HG03135 (cell line): Measurements from ENCODE around the gene CGN.

Experiments
- ATAC-seq: cut with Tn5 transposase; IDR thresholded peaks from one replicate; pipeline ENCODE4 v1.9.1; 2021; ENCODE audit warnings: mild to moderate bottlenecking, moderate library complexity; ENCODE audit not compliant: unreplicated experiment

The CGN gene

GRCh38 chr1:151499365-151499764, 11.8 kb upstream of the CGN start:
- ATAC-seq: no peak

DNA sequence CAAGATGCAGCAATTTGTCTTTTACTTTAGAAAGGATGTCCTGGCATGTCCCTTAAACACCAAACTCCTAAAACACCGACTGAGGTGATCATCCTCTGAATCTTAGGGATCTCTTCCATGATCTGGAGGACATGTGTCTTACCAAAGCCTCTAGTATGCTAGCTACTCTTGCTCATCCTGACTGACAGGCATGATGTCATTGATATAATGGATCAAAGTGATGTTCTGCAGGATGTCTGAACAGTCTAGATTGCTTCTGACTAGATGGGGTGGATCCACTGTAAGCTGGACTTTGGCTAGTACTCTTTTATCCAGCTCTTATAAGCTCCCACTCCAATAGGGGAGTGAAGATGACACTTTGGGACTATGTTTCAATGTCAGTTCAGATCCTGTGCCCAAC, 11.3 kb upstream of the CGN start:
- ATAC-seq: no peak

DNA sequence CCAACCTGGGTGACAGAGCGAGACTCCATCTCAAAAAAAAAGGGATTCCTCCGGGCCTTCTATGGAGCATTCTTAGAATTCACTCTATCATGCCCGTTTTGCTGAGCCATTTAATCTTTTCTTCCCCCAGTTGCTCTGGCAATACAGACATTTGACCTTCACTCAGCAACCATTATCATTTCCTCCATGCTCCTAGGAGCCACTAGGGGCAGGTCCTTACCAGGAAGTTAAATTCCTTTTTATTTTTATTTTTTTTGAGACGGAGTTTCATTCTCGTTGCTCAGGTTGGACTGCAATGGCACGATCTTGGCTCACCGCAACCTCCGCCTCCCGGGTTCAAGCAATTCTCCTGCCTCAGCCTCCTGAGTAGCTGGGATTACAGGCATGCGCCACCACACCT, 9.7 kb upstream of the CGN start:
- no peak for ATAC-seq

GRCh38 chr1:151502035-151502700, 9.0 kb upstream of the CGN start:
- no peak for ATAC-seq

DNA sequence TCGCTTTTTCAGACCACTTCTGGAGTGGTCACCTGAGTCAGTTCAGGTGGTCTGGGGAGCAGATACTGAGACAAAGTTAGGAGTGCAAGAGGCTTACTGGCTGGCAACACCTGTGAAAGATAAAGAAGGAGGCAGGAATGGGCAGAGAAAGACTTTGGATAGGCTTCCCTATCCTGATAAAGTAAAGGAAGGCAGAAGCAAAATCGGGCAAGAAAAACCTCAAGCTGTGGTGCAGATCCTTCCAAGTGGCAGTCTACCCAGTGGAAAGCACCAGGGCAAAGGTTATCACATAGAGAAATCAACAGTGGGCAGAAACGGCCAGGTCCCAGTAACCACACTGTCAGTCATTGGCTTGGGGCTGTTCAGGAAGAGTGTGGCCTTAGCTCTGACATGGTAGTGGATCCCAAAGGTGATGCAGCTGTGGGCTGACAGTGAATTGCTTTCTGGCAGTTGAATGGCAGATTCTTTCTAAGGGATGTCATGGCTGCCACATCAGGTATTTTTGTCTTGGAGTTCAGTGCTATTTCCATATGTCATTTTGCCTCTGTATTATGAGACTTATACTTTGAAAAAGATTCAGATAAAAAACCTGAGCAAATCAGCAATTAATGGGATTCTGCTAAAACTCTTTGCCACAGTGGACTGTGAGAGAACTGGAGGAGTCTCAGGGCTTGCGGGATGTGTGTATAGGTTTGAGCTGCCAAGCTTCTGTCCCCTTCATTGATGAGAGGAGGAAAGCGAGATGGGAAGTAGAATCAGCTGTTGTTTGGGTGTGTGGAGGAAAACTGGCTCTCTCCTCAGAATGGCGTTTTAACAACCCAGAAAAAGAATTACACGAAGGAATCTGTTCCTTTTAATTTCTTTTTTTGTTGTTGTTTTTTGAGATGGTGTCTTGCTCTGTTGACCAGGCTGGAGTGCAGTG, 8.1 kb upstream of the CGN start:
- ATAC-seq: no peak

DNA sequence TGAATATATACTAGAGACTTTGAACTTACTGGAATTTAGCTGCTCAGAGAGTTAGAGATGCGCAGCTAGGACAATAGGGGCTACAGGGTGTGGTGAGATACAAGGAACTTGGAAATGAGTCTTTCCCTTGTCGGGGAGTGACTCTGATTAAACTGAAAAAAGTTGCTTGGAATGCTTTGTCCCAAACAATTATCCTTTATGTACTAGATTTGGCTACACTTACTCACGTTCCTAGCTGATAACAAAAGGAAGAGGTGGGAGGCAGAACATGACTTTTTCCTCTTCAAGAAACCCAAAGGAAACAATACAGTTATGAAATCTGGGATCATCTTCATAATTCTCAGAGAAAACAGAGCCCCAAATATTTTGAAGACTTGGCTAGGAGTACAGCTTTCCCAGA, 6.9 kb upstream of the CGN start:
- ATAC-seq: no peak

DNA sequence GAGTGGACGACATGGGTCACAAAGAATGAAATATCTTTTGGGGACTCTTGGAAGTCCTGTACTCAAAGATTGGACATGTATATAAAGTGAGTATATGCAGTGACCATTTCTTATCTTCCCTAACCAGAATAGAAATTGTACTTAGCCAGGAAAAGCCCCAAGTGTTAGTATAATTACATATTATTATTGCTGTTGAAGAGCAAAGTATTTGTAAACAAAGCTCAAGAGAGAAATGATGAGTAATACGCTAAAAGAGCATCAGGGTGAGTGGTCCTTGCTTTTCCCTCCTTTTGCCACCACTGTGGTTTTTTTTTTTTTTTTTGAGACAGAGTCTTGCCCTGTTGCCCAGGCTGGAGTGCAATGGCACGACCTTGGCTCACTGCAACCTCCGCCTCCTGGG, 6.4 kb upstream of the CGN start:
- ATAC-seq: no peak

DNA sequence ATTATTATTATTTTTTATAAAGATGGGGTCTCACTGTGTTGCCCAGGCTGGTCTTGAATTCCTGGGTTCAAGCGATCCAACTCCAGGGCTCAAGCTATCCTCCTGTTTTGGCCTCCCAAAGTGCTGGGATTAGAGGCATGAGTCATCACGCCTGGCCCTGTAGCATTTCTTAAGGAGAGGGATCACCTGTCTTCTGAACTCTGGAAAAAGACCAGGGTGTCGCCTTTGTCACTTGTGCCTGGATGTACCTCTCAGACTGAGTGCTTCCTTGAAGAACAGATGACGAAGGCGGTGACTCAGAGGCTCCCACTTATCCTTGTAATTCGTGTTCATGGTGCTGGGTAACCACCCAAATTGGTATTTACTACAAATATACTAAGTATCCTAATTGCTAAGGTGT, 2.4 kb upstream of the CGN start:
- ATAC-seq: no peak

DNA sequence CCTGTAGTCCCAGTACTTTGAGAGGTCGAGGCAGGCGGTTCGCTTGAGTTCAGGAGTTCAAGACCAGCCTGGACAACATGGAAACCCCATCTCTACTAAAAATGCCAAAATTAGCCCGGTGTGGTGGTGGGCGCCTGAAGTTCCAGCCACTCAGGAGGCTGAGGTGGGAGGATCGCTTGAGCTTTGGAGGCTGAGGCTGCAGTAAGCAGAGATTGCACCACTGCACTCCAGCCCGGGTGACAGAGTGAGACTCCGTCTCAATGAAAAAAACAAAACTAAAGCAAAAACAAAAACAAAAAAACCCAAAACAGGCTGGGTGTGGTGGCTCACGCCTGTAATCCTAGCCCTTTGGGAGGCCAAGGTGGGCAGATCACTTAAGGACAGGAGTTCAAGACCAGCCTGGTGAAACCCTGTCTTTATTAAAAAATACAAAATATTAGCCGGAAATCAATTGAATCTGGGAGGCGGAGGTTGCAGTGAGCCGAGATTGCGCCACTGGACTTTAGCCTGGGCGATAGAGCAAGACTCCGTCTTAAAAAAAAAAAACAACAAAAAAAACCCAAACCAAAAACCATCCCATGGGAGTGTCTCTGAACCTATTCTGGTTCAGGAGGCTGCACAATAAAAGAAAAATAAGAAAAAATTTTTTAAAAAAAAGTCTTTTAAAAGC, 1.7 kb upstream of the CGN start:
- no peak for ATAC-seq

DNA sequence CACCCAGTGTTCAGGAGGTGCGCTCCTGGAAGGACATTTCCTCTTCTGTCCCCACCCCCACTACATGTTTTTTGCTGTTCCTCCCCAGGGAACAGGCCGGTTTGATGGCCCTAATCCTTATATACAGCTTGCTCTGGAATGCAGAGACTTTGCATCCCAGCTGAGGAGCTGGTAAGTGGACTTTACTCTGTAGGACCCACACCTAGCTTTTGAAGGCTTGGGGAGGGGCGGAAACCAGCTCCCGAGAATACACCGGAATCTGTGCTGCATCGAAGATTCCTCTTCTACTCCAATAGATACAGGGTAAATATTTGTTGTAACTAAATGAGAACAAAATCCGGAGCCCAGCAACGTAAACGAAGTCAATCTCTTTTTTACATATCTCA, 1.2 kb upstream of the CGN start:
- no peak for ATAC-seq

DNA sequence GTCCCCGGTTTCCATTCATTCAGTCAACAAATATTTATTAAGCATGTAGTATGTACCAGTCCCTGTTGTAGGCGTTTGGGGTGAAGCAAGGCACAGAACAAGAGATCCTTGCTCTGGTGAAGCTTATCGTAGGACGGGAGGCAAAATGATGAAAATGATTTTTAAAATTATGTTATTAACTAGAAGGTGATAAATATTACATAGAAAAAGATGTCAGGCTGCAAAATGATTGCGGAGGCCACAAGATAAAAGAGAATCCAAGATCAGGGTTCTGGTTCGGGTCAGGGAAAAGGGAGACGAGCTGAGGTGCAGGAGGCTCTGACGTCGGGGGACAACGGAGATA, 602 bp upstream of the CGN start:
- no peak for ATAC-seq

DNA sequence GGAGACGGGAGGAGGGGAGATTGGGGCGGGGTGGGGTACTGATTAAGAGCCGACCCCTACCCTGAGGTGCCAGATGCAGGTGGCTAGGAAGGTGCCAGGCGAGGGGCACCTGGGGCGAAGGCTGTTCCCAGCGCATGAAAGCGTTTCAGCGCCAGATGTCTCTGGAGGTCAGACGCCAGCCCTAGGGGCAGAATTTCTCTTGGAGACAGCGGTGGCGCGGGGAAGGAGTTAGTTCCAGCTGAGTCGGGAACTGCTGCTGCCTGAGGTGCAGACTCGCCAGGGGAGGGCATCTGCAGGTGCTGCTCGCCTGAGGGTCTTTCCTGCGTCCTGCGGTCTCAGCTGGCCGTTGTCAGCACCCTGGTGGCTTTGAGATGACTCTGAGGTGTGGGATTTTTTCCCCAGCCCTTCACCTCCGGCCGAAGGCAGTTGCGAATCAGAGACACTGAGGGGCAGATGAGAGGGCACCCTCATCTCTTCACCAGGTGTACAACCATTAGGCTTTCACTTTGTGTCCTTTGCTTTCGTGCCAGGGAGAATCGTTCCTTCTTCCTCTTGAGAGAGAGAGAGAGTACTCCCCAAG, 539 bp downstream of the CGN start:
- no peak for ATAC-seq

- ATAC-seq: no peak
Measured at GRCh38 chr1:151512326-151512725, 1.1 kb downstream of the CGN start.

GRCh38 chr1:151512801-151513625, 1.8 kb downstream of the CGN start:
- no peak for ATAC-seq

- no peak for ATAC-seq
Measured at GRCh38 chr1:151513626-151514121, 2.5 kb downstream of the CGN start.

DNA sequence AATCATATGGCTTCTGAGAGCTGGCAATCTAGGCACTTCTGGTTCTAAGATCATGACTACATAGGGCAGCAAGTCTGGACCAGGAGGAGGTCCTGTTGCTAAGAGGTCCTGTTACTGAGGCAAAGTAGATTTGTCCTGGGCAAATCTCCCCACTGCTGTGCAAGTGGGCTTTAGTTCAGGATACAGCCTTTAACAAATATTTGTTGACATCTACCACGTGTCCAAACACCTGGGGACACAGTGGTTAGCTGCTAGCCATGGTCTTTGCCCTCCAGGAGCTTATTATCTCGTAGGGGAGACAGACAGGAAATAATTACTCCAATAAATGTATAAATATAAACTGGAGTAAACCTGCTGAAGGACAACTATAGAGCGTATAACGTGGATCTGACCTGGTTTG, 3.2 kb downstream of the CGN start:
- ATAC-seq: no peak

DNA sequence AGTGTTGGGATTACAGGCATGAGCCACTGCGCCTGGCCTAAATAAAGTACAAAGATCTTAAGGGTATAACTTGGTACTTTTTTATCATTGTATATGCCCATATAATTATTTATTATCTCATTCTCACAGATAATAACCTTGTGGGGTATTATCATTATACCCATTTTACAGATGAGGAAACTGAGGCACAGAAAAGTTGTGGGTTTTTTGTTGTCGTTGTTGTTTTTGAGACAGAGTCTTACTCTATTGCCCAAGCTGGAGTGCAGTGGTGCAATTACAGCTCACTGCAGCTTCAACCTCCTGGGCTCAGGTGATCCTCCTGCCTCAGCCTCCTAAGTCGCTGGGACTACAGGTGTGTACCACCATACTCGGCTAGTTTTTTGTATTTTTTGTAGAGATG, 4.1 kb downstream of the CGN start:
- no peak for ATAC-seq

- no peak for ATAC-seq
Measured at GRCh38 chr1:151516031-151516511, 4.9 kb downstream of the CGN start.

DNA sequence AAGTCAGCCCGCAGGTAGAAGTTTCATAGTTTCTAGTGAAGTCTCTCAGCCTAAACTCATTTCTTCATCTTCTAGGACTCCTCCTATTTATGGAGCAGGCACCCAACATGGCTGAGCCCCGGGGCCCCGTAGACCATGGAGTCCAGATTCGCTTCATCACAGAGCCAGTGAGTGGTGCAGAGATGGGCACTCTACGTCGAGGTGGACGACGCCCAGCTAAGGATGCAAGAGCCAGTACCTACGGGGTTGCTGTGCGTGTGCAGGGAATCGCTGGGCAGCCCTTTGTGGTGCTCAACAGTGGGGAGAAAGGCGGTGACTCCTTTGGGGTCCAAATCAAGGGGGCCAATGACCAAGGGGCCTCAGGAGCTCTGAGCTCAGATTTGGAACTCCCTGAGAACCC, 7.2 kb downstream of the CGN start:
- no peak for ATAC-seq

DNA sequence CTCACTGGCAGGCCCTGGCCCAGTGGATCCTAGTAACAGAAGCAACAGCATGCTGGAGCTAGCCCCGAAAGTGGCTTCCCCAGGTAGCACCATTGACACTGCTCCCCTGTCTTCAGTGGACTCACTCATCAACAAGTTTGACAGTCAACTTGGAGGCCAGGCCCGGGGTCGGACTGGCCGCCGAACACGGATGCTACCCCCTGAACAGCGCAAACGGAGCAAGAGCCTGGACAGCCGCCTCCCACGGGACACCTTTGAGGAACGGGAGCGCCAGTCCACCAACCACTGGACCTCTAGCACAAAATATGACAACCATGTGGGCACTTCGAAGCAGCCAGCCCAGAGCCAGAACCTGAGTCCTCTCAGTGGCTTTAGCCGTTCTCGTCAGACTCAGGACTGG, 7.7 kb downstream of the CGN start:
- ATAC-seq: no peak

DNA sequence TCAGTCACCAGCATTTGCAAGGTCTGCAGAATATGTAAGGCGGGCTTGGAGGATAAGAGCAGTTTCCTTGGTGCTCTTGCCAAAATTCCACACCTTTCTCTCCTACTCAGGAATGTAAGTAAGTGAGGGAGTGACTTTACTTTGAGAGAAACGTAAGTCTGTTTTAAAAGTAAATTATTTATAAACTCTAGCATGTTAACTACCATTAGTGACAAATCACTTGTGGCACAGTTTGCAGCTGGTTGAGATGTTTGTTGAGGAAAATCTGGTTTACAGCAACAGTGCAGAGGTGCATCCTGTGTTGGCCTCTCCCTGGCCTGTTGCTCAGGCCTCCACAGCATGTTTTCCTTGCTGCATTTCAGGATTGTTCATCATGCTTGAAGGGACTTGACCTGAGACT, 8.5 kb downstream of the CGN start:
- no peak for ATAC-seq
